ENCODE results near the gene PLA2G6.

- no peak for TF ChIP-seq CTCF (IDR thresholded peaks at IDR 0.05)
- no peak for TF ChIP-seq POLR2A (IDR thresholded peaks at IDR 0.05)
- TF ChIP-seq POLR2AphosphoS5 (IDR thresholded peaks at IDR 0.05), result no peak
- no peak for TF ChIP-seq EP300 (IDR thresholded peaks at IDR 0.05; ENCODE audit: low read depth)
Measured at GRCh38 chr22:38133331-38133730, 48.3 kb downstream of the PLA2G6 start.
